Peyer's patch (tissue), 4 donors: ENCODE measurements around the gene HS3ST5. TPM values are rescaled to one million over a fixed set of nuclear protein-coding genes. Genes with fewer than 3 reads are reported as not detected.

Source experiments
- DNase-seq, 3 donors: peaks; one replicate each; pipeline ENCODE4 v3.0.0-alpha.2; 2017 to 2019
- H3K27ac ChIP-seq, 4 donors: fragments of 200-600 bp; sonication (generic); one replicate each; pipeline ENCODE4 v1.5.1; 2016 to 2019
- H3K27me3 ChIP-seq, 2 donors: fragments of 200-600 bp; sonication (generic); one replicate each; pipeline ENCODE4 v1.5.1; 2019
- H3K36me3 ChIP-seq, 3 donors: fragments of 200-600 bp; sonication (generic); one replicate each; pipeline ENCODE4 v1.5.1; 2016 to 2019
- H3K4me1 ChIP-seq, 4 donors: fragments of 200-600 bp; sonication (generic); one replicate each; pipeline ENCODE4 v1.5.1; 2016 to 2019
- H3K4me3 ChIP-seq, 4 donors: fragments of 200-600 bp; sonication (generic); 1 replicate in 3 of 4; 2 replicates in 1 of 4; pipeline ENCODE4 v1.5.1; 2016 to 2019; ENCODE audit warnings: mild to moderate bottlenecking in 1 of 4
- H3K9me3 ChIP-seq, 4 donors: fragments of 200-600 bp; sonication (generic); one replicate each; pipeline ENCODE4 v1.5.1; 2016 to 2019; ENCODE audit warnings: mild to moderate bottlenecking in 1 of 4
- POLR2A ChIP-seq, 2 donors: fragments of 450-650 bp; IDR thresholded peaks; one replicate each; pipeline ENCODE4 v1.5.1; 2017; ENCODE audit warnings: antibody characterized with exemption in 2 of 2, mild to moderate bottlenecking in 2 of 2, moderate library complexity in 2 of 2
- total RNA-seq, 4 donors: library from RNA; depleted of rRNA; stranded (reverse); fragments of >200 nt; gene quantifications; one replicate each; pipeline ENCODE4 v1.1.0, GENCODE V29; 2016
- TF ChIP-seq, protein P1 (sequence below), 6 experiments: fragments of 450-650 bp in 4 of 6; fragments of 200-600 bp in 2 of 6; sonication (generic) in 1 of 6; IDR thresholded peaks; one replicate each; pipeline ENCODE4 v1.5.1; 2017 to 2019; ENCODE audit warnings: antibody characterized with exemption in 6 of 6, mild to moderate bottlenecking in 3 of 6, moderate library complexity in 1 of 6

The HS3ST5 gene
- total RNA-seq, 4 donors from 2014 or later, result not detected

DNA sequence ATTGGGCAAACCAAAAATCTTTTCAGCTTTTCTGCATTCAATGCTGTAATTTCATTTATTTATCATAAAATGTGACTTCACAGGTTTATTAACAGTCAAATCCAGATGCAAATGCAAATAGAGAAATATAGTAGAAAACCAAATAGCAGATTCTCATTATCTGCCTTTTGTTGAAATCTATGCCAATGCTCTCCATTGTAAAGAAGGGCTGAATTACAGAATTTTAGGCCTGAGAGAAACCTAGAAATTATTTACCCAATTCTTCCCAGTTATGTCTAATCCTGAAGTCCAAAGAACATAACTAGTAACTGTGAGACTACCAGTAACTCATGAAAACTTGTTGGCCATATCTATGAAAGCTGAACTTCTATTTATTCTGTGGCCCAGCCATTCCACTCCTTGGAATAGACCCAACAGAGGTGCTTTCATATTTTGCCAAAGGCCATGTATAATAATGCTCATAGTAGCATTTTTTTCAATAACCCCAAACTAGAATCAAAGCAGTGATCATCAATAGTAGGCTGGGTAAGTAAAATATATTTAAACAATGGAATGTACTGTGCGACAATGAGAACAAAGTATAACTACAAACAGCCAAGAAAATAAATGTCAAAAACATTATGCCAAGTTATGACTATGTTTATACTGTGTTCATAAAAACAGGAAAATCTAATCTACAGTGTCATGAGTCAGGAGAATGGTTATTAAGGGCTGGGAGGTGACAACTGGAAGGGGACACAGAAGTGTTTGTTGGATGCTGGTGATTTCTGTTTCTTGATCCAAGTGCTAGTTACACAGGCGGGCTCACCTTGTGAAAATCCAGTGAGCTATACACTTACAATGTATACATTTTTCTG, 183.8 kb downstream of the HS3ST5 start:
- no peak for DNase-seq
- no peak overlapping the region for H3K4me3 ChIP-seq
- no peaks in the 10 kb centered on the region for H3K9me3 ChIP-seq
- H3K4me1 ChIP-seq, result no peaks in the 10 kb centered on the region
- TF ChIP-seq, protein P1, sequence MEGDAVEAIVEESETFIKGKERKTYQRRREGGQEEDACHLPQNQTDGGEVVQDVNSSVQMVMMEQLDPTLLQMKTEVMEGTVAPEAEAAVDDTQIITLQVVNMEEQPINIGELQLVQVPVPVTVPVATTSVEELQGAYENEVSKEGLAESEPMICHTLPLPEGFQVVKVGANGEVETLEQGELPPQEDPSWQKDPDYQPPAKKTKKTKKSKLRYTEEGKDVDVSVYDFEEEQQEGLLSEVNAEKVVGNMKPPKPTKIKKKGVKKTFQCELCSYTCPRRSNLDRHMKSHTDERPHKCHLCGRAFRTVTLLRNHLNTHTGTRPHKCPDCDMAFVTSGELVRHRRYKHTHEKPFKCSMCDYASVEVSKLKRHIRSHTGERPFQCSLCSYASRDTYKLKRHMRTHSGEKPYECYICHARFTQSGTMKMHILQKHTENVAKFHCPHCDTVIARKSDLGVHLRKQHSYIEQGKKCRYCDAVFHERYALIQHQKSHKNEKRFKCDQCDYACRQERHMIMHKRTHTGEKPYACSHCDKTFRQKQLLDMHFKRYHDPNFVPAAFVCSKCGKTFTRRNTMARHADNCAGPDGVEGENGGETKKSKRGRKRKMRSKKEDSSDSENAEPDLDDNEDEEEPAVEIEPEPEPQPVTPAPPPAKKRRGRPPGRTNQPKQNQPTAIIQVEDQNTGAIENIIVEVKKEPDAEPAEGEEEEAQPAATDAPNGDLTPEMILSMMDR (IDR thresholded peaks at IDR 0.05), result no peak
- no peak for TF ChIP-seq POLR2A (IDR thresholded peaks at IDR 0.05)
- H3K27ac ChIP-seq, result no peak overlapping the region
- no peaks in the 10 kb centered on the region for H3K27me3 ChIP-seq
- no peaks in the 10 kb centered on the region for H3K36me3 ChIP-seq

DNA sequence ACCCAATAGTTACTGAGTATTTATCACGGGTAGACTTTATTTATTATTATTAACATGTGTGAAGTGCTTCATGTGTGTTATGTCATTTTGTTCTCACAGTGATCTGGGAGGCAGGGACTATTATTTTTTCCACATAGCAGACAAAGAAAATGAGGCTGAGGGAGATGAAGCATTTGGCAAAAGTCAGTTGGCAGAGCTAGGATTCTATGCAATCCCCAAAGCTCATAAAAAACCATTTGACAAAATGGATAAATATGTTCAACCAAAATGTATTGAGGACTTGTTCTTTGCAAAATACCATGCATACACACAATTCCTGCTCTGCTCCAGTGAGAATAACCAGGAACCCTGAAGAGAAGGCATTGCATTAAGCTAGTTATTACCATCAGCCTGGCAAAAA, 184.4 kb downstream of the HS3ST5 start:
- Histone ChIP-seq H3K36me3 (no peaks in the 10 kb centered on the region), H3K27me3 (no peaks in the 10 kb centered on the region), H3K4me1 (no peaks in the 10 kb centered on the region), H3K4me3 (no peak overlapping the region), H3K27ac (no peak overlapping the region), H3K9me3 (no peaks in the 10 kb centered on the region)
- no peak for DNase-seq
- TF ChIP-seq POLR2A (IDR thresholded peaks at IDR 0.05), result no peak
- TF ChIP-seq, protein P1 (IDR thresholded peaks at IDR 0.05), result no peak

DNA sequence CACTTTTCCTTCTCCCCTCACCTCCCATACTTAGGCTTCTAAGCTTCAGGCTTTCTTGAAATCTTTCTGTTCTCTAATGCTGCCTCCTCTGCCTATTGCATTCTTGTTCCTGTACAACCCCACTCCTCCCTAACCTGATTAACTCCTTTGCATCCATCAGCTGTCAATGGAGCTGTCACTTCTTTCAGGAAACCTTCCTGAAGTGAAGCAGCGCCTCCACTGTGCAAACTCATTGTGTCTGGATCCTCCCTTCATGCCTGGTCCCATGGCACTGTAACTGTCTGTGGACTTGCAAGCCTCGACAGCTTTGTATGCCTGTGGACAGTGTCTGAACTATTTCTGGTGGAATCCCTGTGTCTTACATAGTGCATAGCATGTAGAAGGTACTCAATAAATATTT, 185.0 kb downstream of the HS3ST5 start:
- H3K27ac ChIP-seq, result no peak overlapping the region
- TF ChIP-seq POLR2A (IDR thresholded peaks at IDR 0.05), result no peak
- TF ChIP-seq, protein P1 (IDR thresholded peaks at IDR 0.05), result no peak
- DNase-seq, result no peak

DNA sequence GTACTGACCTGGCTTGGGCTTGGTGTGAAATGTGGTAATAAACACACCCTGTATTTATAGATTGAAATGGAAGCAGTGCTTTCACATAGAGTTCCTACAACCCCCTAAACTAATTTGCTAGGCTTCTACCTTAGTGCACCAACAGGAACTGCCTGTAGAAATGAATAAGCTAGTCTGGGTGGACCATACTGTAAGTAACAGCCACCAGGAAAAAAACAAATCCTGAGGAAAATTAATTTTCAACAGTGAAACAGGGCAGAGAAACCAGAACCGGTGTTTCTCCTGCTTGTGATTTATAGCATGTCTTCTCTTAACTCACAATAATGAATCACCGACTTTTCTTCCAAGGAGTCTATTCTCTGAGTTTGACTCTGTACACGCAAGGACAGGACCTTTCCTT, 187.1 kb downstream of the HS3ST5 start:
- Histone ChIP-seq H3K27me3 (no peaks in the 10 kb centered on the region), H3K27ac (no peak overlapping the region), H3K4me1 (no peaks in the 10 kb centered on the region), H3K9me3 (no peaks in the 10 kb centered on the region), H3K4me3 (no peak overlapping the region), H3K36me3 (no peaks in the 10 kb centered on the region)
- DNase-seq, result no peak
- no peak for TF ChIP-seq POLR2A (IDR thresholded peaks at IDR 0.05)
- TF ChIP-seq, protein P1 (IDR thresholded peaks at IDR 0.05), result no peak

More for the DNA sequence above, 185.0 kb downstream of the HS3ST5 start:
- Histone ChIP-seq H3K27me3 (no peaks in the 10 kb centered on the region), H3K36me3 (no peaks in the 10 kb centered on the region), H3K4me1 (no peaks in the 10 kb centered on the region), H3K9me3 (no peaks in the 10 kb centered on the region), H3K4me3 (no peak overlapping the region)

DNA sequence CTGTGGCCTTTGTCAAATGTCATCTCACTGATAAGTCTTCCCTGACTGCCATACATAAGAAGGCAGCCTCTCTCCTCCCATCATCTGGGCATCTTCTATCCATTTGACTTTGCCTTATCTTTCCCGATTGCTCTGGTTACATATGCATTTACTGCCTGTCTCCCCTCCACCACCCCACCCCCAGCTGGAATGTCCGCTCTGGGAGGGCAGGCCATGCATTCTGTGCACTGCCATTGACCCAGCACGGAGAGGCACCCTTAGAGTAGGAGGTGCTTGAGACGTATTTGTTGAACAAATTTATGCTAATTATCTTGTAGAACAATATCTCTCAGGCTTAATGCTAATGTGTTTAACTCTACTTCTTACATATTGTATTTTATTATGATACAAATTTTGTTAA, 188.0 kb downstream of the HS3ST5 start:
- no peak for DNase-seq
- no peaks in the 10 kb centered on the region for H3K36me3 ChIP-seq
- no peak overlapping the region for H3K27ac ChIP-seq
- H3K9me3 ChIP-seq, result no peaks in the 10 kb centered on the region
- no peaks in the 10 kb centered on the region for H3K27me3 ChIP-seq
- TF ChIP-seq, protein P1 (IDR thresholded peaks at IDR 0.05), result no peak
- TF ChIP-seq POLR2A (IDR thresholded peaks at IDR 0.05), result no peak
- H3K4me1 ChIP-seq, result no peaks in the 10 kb centered on the region
- no peak overlapping the region for H3K4me3 ChIP-seq
